Measurements from ENCODE around the gene ELK3. TPM values are rescaled to one million over a fixed set of nuclear protein-coding genes. Genes with fewer than 3 reads are reported as not detected.

The ELK3 gene
- total and polyA plus RNA-seq, 2 of the 13 experiments (the other 11 are each of a cell fraction or from before 2014, with no cell fraction given), result 2.9 to 3.2 TPM

DNA sequence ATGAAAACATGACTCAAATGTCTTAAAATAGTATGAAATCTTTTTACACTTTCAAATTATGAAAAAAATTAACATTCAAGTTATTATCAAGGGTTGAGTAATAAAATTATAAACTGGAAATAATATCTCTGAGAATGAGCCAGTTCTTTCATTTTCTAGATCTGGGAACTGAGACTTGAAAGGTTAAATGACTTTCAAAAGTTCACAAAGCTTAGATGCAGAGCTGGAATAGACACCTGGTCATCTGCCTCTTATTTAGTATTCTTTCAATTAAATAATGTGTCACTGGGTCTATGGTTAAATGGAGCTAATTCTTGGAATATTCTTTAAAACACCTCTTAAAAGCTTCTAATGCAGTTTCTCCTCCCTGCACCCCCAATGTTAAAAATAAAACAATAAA, 119.4 kb downstream of the ELK3 start (continued):
- TF ChIP-seq USF2 (IDR thresholded peaks at IDR 0.05; ENCODE audit: low read depth, low read length) (no peak), USF2 (CRISPR knock-in tag; IDR thresholded peaks at IDR 0.05; ENCODE audit: borderline replicate concordance) (no peak), ZBTB7B (CRISPR knock-in tag; IDR thresholded peaks at IDR 0.05) (no peak), IKZF1 (IDR thresholded peaks at IDR 0.05) (no peak), KAT2B (IDR thresholded peaks at IDR 0.05; ENCODE audit: borderline replicate concordance, low read depth, low read length) (no peak), ZNF30 (CRISPR knock-in tag; IDR thresholded peaks at IDR 0.05) (no peak), ZNF407 (CRISPR knock-in tag; IDR thresholded peaks at IDR 0.05; ENCODE audit: not compliant biosample characterization) (no peak), ZNF660 (CRISPR knock-in tag; IDR thresholded peaks at IDR 0.05; ENCODE audit: borderline replicate concordance, low read depth) (no peak), MYNN (CRISPR knock-in tag; IDR thresholded peaks at IDR 0.05; ENCODE audit: low read depth) (no peak), ZNF33B (CRISPR knock-in tag; IDR thresholded peaks at IDR 0.05) (no peak), NFYC (CRISPR knock-in tag; IDR thresholded peaks at IDR 0.05) (no peak), HIC2 (CRISPR knock-in tag; IDR thresholded peaks at IDR 0.05; ENCODE audit: low read depth) (no peak), ZNF589 (CRISPR knock-in tag; conservative IDR thresholded peaks at IDR 0.05) (no peak), SMAD3 (CRISPR knock-in tag; IDR thresholded peaks at IDR 0.05) (no peak), FOXO4 (CRISPR knock-in tag; conservative IDR thresholded peaks at IDR 0.05) (no peak), ZNF615 (CRISPR knock-in tag; IDR thresholded peaks at IDR 0.05; ENCODE audit: borderline replicate concordance) (no peak)

Data from HepG2 (cell line).